Coronary artery (tissue), 2 donors: ENCODE data around the gene MGRN1.

Experiments
- DNase-seq: peaks from one replicate; pipeline ENCODE4 v3.0.0-alpha.2; 2017; ENCODE audit warnings: low spot score
- H3K27ac ChIP-seq, 2 donors: fragments of 200-600 bp; sonication (generic); one replicate each; pipeline ENCODE4 v1.5.1; 2016 to 2019
- H3K4me3 ChIP-seq: fragments of 200-600 bp; sonication (generic); 2 replicates; pipeline ENCODE4 v1.5.1; 2016; ENCODE audit warnings: mild to moderate bottlenecking, moderate library complexity
- TF ChIP-seq, protein P1 (sequence below): fragments of 200-600 bp; sonication (generic); IDR thresholded peaks from one replicate; pipeline ENCODE4 v1.5.1; 2019; ENCODE audit warnings: antibody characterized with exemption

Gene MGRN1

DNA sequence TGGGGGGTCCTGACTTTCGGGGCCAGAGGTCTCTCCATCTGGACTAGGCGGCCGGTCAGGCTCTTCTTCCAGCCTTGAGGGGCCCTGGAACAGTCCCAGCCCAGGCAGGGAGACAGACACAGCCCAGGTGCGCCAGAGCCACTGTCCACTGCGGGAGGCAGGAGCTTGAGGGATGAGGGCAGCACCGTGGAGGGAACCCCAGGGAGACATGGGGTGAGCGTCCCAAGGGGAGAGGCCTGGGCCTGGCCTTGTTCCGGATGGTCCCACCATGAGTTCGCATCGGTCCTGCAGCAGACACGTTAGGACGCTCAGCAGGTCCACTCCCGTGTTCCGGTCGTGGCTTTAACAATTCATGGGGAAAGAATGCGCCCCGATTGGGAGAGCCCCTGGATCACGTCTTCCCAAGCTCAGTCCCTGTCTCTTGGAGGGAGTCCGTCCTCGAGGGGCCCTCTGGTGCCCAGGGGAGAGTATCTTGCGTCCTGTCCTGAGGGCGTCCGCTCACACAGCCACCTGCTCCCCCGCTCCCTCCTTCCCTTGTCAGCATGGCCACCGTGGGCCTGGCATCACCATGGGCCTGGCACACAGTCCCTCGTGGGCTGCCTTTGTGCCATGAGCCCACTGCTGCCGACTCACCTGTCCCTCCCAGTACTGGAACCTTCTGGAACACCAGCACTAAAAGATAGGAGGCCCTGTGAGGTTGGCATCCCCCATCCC, 62.0 kb downstream of the MGRN1 start:
- no peak for DNase-seq
- Histone ChIP-seq H3K27ac (no peak overlapping the region), H3K4me3 (no peak overlapping the region)
- TF ChIP-seq, protein P1, sequence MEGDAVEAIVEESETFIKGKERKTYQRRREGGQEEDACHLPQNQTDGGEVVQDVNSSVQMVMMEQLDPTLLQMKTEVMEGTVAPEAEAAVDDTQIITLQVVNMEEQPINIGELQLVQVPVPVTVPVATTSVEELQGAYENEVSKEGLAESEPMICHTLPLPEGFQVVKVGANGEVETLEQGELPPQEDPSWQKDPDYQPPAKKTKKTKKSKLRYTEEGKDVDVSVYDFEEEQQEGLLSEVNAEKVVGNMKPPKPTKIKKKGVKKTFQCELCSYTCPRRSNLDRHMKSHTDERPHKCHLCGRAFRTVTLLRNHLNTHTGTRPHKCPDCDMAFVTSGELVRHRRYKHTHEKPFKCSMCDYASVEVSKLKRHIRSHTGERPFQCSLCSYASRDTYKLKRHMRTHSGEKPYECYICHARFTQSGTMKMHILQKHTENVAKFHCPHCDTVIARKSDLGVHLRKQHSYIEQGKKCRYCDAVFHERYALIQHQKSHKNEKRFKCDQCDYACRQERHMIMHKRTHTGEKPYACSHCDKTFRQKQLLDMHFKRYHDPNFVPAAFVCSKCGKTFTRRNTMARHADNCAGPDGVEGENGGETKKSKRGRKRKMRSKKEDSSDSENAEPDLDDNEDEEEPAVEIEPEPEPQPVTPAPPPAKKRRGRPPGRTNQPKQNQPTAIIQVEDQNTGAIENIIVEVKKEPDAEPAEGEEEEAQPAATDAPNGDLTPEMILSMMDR = no peak

DNA sequence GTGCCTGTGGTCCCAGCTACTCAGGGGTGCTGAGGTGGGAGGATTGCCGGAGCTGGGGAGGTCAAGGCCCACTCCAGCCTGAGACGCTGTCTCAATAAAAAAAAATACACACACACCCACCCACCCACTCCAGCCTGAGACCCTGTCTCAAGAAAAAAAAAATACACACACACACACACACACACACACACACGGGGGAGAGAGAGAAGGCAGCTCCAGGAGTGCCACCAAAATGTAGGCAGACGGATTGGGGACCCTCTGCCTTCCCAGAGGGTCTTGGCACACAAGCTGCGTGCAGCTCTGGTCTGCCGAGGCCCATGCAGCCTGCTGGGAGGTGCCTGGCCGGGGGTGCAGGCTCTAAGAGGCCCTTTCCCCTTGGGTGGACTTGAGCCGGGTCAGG, 62.8 kb downstream of the MGRN1 start:
- Histone ChIP-seq H3K4me3 (no peak overlapping the region), H3K27ac (no peak overlapping the region)
- TF ChIP-seq, protein P1 = no peak
- DNase-seq = no peak

DNA sequence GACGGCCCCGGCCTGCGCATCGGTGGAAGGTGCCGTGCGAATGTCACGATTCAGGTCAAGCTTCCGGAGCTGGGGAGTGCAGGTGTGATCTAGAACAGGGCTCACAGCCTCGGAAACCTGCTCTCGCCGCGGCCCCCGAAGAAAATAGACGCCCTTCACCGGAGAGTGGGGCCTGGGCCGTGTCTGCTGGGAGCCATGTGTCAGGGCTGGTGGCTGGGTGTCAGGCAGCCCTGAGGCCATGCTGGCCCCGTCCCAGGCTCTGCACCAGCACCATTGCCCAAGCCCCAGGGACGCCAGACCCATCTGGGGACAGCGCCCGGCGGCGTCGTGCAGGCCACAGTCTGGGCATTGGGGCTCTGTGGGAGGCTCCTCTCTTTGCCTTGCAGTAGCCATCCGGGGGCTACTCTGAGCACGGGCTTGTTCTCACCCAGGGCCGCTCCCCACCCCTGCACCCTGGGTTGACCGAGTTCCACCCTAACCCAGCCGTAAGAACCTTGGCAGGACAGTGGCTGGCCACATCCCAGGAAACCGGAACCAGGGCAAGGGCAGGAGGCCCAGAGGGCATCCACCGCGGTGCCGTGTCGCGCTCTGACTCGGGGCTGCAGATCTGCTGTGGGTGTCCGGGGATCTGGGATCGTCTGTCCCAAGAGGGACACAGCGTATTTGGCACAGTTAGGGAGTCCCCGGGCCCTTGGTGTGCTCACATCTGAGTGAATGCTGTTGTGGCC, 63.5 kb downstream of the MGRN1 start:
- no peak overlapping the region for H3K4me3 ChIP-seq
- H3K27ac ChIP-seq = no peak overlapping the region

DNA sequence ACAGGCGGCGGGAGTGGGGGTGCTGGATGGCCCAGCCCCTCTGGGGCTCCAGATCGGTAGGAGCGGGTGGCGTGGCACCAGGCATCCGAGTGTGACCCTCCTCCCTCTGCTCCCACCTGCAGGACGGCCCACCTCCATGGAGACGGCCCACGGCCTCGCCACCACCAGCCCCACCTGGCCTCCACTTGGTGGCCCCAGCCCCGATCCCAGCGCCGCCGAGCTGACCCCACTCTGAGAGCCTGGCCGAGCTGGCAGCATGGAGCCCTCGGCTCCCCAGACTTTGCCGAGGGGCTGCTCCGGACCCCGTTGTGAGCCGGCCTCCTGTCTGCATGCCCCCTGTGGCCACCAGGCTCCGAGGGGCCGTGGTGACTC, 64.0 kb downstream of the MGRN1 start:
- TF ChIP-seq, protein P1 = no peak
- H3K4me3 ChIP-seq = no peak overlapping the region
- DNase-seq = no peak
- no peak overlapping the region for H3K27ac ChIP-seq

More for the DNA sequence above, 63.5 kb downstream of the MGRN1 start:
- TF ChIP-seq, protein P1 = no peak
- no peak for DNase-seq

DNA sequence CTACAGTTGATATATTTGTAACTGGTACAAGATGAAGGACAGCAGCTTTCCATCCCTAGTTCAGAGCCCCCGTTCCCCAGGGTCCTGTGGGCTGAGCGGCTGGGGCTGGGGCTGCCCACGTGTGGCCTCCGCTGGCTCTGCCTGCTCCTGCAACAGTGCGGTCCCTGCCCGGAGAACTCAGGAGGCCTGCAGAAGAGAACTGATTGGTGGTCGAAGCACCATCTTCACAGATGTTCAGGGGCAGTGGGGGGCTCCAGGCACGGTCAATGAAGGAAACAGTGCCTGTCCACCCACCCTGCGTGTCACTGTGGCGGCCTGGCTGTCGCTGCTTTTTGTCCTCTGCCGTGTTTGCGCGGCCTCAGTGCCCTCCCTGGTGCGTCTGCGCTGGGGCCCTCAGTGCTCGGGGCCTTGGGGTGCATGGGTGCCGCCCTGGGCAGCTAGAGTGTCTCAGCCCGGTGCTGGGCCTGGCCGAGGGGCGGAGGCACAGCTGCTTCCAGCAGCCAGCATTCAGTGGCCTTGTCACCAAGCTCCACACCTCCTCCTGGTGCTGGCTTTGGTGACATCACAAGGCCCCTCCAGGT, 64.6 kb downstream of the MGRN1 start:
- Histone ChIP-seq H3K27ac (no peak overlapping the region), H3K4me3 (no peak overlapping the region)
- TF ChIP-seq, protein P1 = no peak
- no peak for DNase-seq

DNA sequence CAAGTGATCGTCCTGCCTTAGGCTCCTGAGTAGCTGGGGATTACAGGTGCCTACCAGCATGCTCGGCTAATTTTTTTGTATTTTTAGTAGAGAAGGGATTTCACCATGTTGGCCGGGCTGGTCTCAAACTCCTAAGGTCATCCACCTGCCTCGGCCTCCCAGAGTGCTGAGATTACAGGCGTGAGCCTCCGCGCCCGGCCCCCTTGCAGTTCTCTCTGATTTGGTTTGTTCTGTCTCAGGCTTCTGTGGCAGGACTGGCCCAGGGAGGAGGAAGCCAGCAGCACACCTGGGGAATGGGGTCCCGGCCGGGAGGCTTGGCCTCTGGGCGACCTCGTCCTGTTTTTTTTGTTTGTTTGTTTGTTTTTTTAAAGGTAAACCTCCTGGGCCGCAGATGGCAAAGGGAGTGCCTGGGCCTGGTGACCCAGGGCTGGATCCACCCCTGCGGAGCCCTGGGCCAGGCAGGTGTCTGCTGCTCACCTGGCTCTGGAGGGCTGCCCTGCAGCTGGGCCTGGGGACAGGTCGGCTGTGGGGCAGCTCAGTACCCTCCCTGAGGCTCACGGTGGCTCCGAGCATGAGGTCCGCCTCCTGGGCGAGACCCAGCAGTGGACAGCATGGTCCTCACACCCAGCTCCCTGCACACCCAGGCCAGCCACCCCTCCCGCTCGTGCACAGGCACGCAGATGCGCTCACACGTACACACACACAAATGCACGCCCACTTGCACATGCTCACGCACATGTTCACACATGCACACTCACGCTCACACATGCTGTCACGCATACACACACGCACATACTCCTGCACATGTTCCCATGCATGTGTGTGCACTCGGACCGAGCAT, 65.5 kb downstream of the MGRN1 start:
- Histone ChIP-seq H3K27ac (no peak overlapping the region), H3K4me3 (no peak overlapping the region)
- DNase-seq = no peak
- TF ChIP-seq, protein P1 = no peak
